Left ventricle myocardium inferior (tissue), 1 donor: Measurements from ENCODE around the gene SNRK. TPM values are rescaled to one million over a fixed set of nuclear protein-coding genes. Genes with fewer than 3 reads are reported as not detected.

Experiments used
- DNase-seq: peaks from one replicate; pipeline ENCODE4 v3.0.0-alpha.2; 2020
- H3K27ac ChIP-seq: fragments of 200-600 bp; replicated peaks from 2 replicates; pipeline ENCODE4 v1.8.0; 2021
- H3K27me3 ChIP-seq: fragments of 200-600 bp; 2 replicates; pipeline ENCODE4 v1.8.0; 2021; ENCODE audit warnings: low read depth
- H3K36me3 ChIP-seq: fragments of 200-600 bp; 2 replicates; pipeline ENCODE4 v1.8.0; 2021
- H3K4me1 ChIP-seq: fragments of 200-600 bp; 2 replicates; pipeline ENCODE4 v1.8.0; 2021
- H3K4me3 ChIP-seq: fragments of 200-600 bp; 2 replicates; pipeline ENCODE4 v1.8.0; 2021; ENCODE audit warnings: mild to moderate bottlenecking, moderate library complexity
- H3K9me3 ChIP-seq: fragments of 200-600 bp; replicated peaks from 2 replicates; pipeline ENCODE4 v1.8.0; 2021
- CTCF ChIP-seq: fragments of 200-600 bp; IDR thresholded peaks from 2 replicates; pipeline ENCODE4 v1.8.0; 2021; ENCODE audit warnings: antibody characterized with exemption, mild to moderate bottlenecking, borderline replicate concordance
- intact Hi-C: fragments of 100-400 bp; cut with micrococcal nuclease; formaldehyde crosslinking; loops from one replicate; pipeline ENCODE4 v1.11.0; 2022
- total RNA-seq: library from RNA; stranded (reverse); fragmentation: NEBNext Ultra II Directional; extraction: Animal tissue kit (Norgen Biotek cat#: 25700); gene quantifications from one replicate; pipeline ENCODE4 v1.2.1, GENCODE V29; 2021
- donor health status: DM: no; HTN: yes; CAD: no; lungs with severe emphysema.

The SNRK gene
- total RNA-seq, 1 donor from 2014 or later = 23.1 TPM

GRCh38 chr3:43364926-43365325, 78.6 kb downstream of the SNRK start:
- Histone ChIP-seq H3K9me3 (no peaks in the 10 kb centered on the region), H3K4me1 (peaks cover 44% of the 10 kb centered on the region), H3K36me3 (no peaks in the 10 kb centered on the region), H3K4me3 (no peak overlapping the region), H3K27ac (peak overlapping the region; percentile 74), H3K27me3 (no peaks in the 10 kb centered on the region)
- intact Hi-C loops = no loop called here
- DNase-seq = no peak
- TF ChIP-seq CTCF = no peak

GRCh38 chr3:43365601-43366305, 79.4 kb downstream of the SNRK start:
- no peak for TF ChIP-seq CTCF
- Histone ChIP-seq H3K4me3 (no peak overlapping the region), H3K4me1 (peaks cover 41% of the 10 kb centered on the region), H3K9me3 (no peaks in the 10 kb centered on the region), H3K36me3 (no peaks in the 10 kb centered on the region), H3K27me3 (no peaks in the 10 kb centered on the region), H3K27ac (peak overlapping the region; percentile 73)
- intact Hi-C loops = no loop called here
- DNase-seq = no peak

- no peak for TF ChIP-seq CTCF
- Histone ChIP-seq H3K27ac (peak overlapping the region; percentile 73), H3K27me3 (no peaks in the 10 kb centered on the region), H3K4me3 (no peak overlapping the region), H3K9me3 (no peaks in the 10 kb centered on the region), H3K4me1 (peaks cover 34% of the 10 kb centered on the region), H3K36me3 (no peaks in the 10 kb centered on the region)
- intact Hi-C loops = no loop called here
- peak; percentile 44 for DNase-seq
These were observed 80.1 kb downstream of the SNRK start for GRCh38 chr3:43366481-43366880.

- no peak for DNase-seq
- intact Hi-C loops = no loop called here
- Histone ChIP-seq H3K27me3 (no peaks in the 10 kb centered on the region), H3K4me3 (no peak overlapping the region), H3K9me3 (no peaks in the 10 kb centered on the region), H3K36me3 (no peaks in the 10 kb centered on the region), H3K27ac (peak overlapping the region; percentile 73), H3K4me1 (peaks cover 31% of the 10 kb centered on the region)
- no peak for TF ChIP-seq CTCF
These were observed 80.5 kb downstream of the SNRK start for GRCh38 chr3:43366885-43367284.

GRCh38 chr3:43369404-43370292, 83.3 kb downstream of the SNRK start:
- H3K36me3 ChIP-seq = no peaks in the 10 kb centered on the region
- no peak overlapping the region for H3K27ac ChIP-seq
- no peak for DNase-seq
- TF ChIP-seq CTCF = no peak
- intact Hi-C loops = loop anchor here (10.0 kb wide), 1 partner anchor 205 kb away; no protein-coding TSS in a partner anchor
- no peaks in the 10 kb centered on the region for H3K9me3 ChIP-seq
- H3K4me1 ChIP-seq = peaks cover 17% of the 10 kb centered on the region
- no peaks in the 10 kb centered on the region for H3K27me3 ChIP-seq
- no peak overlapping the region for H3K4me3 ChIP-seq
